DMS79 (cell line): ENCODE results near the gene RAP1A.
"Not testable (repeated sequence)": the region's sequence is repeated elsewhere in the genome, so short reads cannot be mapped to it uniquely, and the experiment has no call there.

Experiments
- DNase-seq: peaks from one replicate; lab custom pipeline; 2025; lab: John Stamatoyannopoulos, UW

Gene RAP1A

GRCh38 chr1:111598544-111598943, 21.0 kb upstream of the RAP1A start:
- DNase-seq, result no peak

GRCh38 chr1:111599781-111600693, 19.6 kb upstream of the RAP1A start:
- DNase-seq, result no peak

- DNase-seq, result no peak
Measured at GRCh38 chr1:111600886-111601386, 18.7 kb upstream of the RAP1A start.

- no peak for DNase-seq
Measured at GRCh38 chr1:111602302-111602701, 17.3 kb upstream of the RAP1A start.

GRCh38 chr1:111602974-111603373, 16.6 kb upstream of the RAP1A start:
- no peak for DNase-seq

- no peak for DNase-seq
Measured at GRCh38 chr1:111603979-111604378, 15.6 kb upstream of the RAP1A start.

- DNase-seq, result no peak
Measured at GRCh38 chr1:111604931-111605330, 14.7 kb upstream of the RAP1A start.

GRCh38 chr1:111605576-111605975, 14.0 kb upstream of the RAP1A start:
- DNase-seq, result no peak

- peak; percentile 36 for DNase-seq
Measured at GRCh38 chr1:111606457-111607215, 13.0 kb upstream of the RAP1A start.

- not testable (repeated sequence) for DNase-seq
Measured at GRCh38 chr1:111608528-111608927, 11.1 kb upstream of the RAP1A start.

- DNase-seq, result no peak
Measured at GRCh38 chr1:111611986-111612385, 7.6 kb upstream of the RAP1A start.

GRCh38 chr1:111615870-111616715, 3.5 kb upstream of the RAP1A start:
- no peak for DNase-seq

GRCh38 chr1:111618081-111618480, 1.5 kb upstream of the RAP1A start:
- no peak for DNase-seq

- DNase-seq, result no peak
Measured at GRCh38 chr1:111618961-111619634, 491 bp upstream of the RAP1A start.

- no peak for DNase-seq
Measured at GRCh38 chr1:111620441-111620971, 917 bp downstream of the RAP1A start.

- DNase-seq, result no peak
Measured at GRCh38 chr1:111621050-111621449, 1.5 kb downstream of the RAP1A start.

- no peak for DNase-seq
Measured at GRCh38 chr1:111622166-111622565, 2.6 kb downstream of the RAP1A start.

- no peak for DNase-seq
Measured at GRCh38 chr1:111624382-111624781, 4.8 kb downstream of the RAP1A start.

- DNase-seq, result no peak
Measured at GRCh38 chr1:111625276-111625675, 5.7 kb downstream of the RAP1A start.

- no peak for DNase-seq
Measured at GRCh38 chr1:111628153-111628552, 8.6 kb downstream of the RAP1A start.
